ENCODE results near the gene ITPR3. TPM values are rescaled to one million over a fixed set of nuclear protein-coding genes. Genes with fewer than 3 reads are reported as not detected.

ITPR3 gene
- total and polyA plus RNA-seq, 7 donors = 7.7 to 75.3 (median 10.2) TPM

DNA sequence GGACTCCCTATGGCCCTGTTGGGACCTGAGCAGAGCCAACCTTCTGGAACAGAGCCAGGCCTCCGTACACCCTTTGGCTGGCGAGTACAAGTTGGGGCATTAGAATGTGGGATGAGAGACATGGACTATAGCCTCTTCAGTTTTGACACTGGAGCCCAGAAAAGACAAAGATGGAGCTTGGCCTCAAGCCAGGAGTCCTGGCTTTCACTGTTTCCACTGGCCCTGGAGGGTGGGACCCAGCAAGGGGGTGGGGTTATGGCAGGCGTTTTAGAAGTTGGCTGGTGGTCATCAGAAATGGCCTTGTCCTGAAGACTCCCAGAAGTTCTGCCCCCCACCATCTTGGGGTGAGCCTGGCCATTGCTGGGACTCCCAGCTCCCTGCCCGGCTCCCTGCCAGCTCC is 21.8 kb downstream of the ITPR3 start:
- WGBS, 2 donors = 65 to 81% methylated on average over 4 of the region's 4 CpGs
- no peak for DNase-seq
- H3K36me3 ChIP-seq = no peaks in the 10 kb centered on the region

DNA sequence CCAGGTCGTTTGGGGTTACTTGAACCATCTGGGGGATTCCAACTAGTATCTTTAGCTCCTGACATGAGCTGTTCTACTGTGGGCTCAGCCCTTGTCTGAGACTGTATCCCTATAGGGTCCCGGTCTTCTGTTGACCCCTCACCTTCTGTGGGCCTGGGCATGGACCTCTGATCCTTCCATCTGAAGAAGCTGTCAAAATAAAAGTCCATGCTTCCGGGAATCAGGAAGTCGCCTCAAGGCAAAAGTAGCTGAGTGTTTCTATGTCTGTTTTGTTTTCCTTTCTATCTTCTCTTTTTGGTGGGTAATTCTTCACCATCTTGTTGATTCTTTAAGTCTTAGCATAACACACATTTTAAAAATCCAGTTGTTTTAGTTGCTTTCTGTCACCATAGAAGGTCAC is 30.3 kb downstream of the ITPR3 start:
- H3K36me3 ChIP-seq = no peaks in the 10 kb centered on the region
- no peak overlapping the region for H3K27ac ChIP-seq
- TF ChIP-seq POLR2AphosphoS5 (IDR thresholded peaks at IDR 0.05) (no peak), EP300 (IDR thresholded peaks at IDR 0.05) (no peak), POLR2A (IDR thresholded peaks at IDR 0.05) (no peak)
- TF ChIP-seq, protein P1, sequence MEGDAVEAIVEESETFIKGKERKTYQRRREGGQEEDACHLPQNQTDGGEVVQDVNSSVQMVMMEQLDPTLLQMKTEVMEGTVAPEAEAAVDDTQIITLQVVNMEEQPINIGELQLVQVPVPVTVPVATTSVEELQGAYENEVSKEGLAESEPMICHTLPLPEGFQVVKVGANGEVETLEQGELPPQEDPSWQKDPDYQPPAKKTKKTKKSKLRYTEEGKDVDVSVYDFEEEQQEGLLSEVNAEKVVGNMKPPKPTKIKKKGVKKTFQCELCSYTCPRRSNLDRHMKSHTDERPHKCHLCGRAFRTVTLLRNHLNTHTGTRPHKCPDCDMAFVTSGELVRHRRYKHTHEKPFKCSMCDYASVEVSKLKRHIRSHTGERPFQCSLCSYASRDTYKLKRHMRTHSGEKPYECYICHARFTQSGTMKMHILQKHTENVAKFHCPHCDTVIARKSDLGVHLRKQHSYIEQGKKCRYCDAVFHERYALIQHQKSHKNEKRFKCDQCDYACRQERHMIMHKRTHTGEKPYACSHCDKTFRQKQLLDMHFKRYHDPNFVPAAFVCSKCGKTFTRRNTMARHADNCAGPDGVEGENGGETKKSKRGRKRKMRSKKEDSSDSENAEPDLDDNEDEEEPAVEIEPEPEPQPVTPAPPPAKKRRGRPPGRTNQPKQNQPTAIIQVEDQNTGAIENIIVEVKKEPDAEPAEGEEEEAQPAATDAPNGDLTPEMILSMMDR (IDR thresholded peaks at IDR 0.05) = no peak
- H3K27me3 ChIP-seq = no peaks in the 10 kb centered on the region
- no peaks in the 10 kb centered on the region for H3K9me3 ChIP-seq
- 75 to 77% methylated on average over 4 of the region's 4 CpGs for WGBS, 2 donors
- no peaks in the 10 kb centered on the region for H3K4me1 ChIP-seq
- H3K4me3 ChIP-seq = no peak overlapping the region
- no peak for DNase-seq
- intact Hi-C loops (cut with DNase I) = no loop called here

More for the DNA sequence above, 21.8 kb downstream of the ITPR3 start:
- H3K27me3 ChIP-seq = no peaks in the 10 kb centered on the region
- TF ChIP-seq, protein P1 (IDR thresholded peaks at IDR 0.05) = no peak
- TF ChIP-seq EP300 (IDR thresholded peaks at IDR 0.05) (no peak), POLR2AphosphoS5 (IDR thresholded peaks at IDR 0.05) (no peak), POLR2A (IDR thresholded peaks at IDR 0.05) (no peak)
- peak overlapping the region in 1 of 4 donors; percentile 6 for H3K27ac ChIP-seq
- H3K9me3 ChIP-seq = no peaks in the 10 kb centered on the region
- no peak overlapping the region for H3K4me3 ChIP-seq
- intact Hi-C loops (cut with DNase I) = no loop called here
- H3K4me1 ChIP-seq = no peaks in the 10 kb centered on the region

DNA sequence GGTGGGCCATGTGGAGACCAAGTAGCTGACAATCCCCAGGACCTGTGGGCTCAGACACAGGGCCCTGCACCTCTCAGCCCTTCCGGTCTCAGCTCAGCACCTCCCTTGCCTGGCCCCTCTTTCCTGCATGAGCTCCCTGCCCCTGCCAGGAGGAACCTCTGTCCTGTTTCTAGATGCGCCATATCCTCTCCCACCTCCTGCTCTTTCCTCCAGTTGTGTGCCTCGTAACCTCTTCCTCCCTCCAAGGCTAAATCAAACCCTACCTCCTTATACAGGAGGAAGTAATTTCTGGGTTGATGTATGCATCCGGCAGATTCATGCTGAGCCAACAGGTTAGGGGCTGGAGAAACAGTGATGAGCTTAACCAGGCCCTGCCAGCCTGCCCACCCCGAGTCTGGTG is 30.9 kb downstream of the ITPR3 start:
- intact Hi-C loops (cut with DNase I) = no loop called here

DNA sequence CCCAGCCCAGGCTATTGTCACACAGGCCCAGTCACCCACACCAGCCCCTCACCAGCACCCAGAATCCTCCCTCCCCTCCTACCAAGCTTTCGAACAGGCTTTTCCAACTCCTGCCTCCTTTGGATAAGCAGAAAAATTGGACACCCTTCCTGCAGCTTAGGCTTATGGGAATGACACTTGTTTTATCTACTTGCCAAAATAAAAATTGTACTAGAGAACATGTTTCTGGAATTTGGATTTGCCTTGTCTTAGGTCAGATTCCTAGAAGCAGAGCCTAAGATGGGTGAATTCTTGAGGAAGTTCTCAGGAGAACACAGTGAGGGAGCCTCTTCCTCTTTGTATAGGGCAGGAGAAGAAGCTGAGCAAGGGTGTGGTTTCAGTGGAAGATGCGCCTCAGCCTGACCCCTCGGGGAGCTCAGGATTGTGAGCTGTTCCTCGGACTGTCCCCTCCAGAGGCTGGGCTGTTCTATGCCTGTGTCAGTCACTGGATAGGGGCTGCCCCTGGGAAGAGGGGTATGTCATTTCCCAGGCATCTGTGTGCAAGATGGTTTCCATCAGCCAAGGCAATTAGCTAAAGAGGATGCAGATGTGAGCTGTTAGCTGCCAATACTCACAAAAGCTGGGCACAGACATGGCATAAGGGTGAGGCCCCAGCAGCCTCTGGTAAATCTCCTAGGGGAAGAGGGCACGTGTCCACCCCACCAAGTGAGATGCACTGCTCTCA is 33.9 kb downstream of the ITPR3 start:
- Histone ChIP-seq H3K36me3 (peaks cover 0 to 5% (median 0%) of the 10 kb centered on the region in 4 donors), H3K4me3 (no peak overlapping the region)
- 71 to 87% methylated on average over 5 of the region's 5 CpGs for WGBS, 2 donors

More for the DNA sequence above, 30.9 kb downstream of the ITPR3 start:
- no peaks in the 10 kb centered on the region for H3K36me3 ChIP-seq
- 78 to 79% methylated on average over 5 of the region's 5 CpGs for WGBS, 2 donors
- H3K4me3 ChIP-seq = no peak overlapping the region
- DNase-seq = no peak
- no peaks in the 10 kb centered on the region for H3K27me3 ChIP-seq
- H3K9me3 ChIP-seq = no peaks in the 10 kb centered on the region
- TF ChIP-seq EP300 (IDR thresholded peaks at IDR 0.05) = no peak
- no peak for TF ChIP-seq POLR2A (IDR thresholded peaks at IDR 0.05)
- TF ChIP-seq, protein P1 (IDR thresholded peaks at IDR 0.05) = no peak
- no peak for TF ChIP-seq POLR2AphosphoS5 (IDR thresholded peaks at IDR 0.05)
- no peaks in the 10 kb centered on the region for H3K4me1 ChIP-seq
- no peak overlapping the region for H3K27ac ChIP-seq

More for the DNA sequence above, 33.9 kb downstream of the ITPR3 start:
- intact Hi-C loops (cut with DNase I) = no loop called here
- TF ChIP-seq, protein P1 (IDR thresholded peaks at IDR 0.05) = no peak
- TF ChIP-seq EP300 (IDR thresholded peaks at IDR 0.05) = no peak
- H3K9me3 ChIP-seq = no peaks in the 10 kb centered on the region
- no peak overlapping the region for H3K27ac ChIP-seq
- DNase-seq = no peak
- H3K4me1 ChIP-seq = no peaks in the 10 kb centered on the region
- no peaks in the 10 kb centered on the region for H3K27me3 ChIP-seq

Data from sigmoid colon (tissue), 7 donors.